Measurements from ENCODE around the gene SCYL3. TPM values are rescaled to one million over a fixed set of nuclear protein-coding genes. Genes with fewer than 3 reads are reported as not detected.
A peak's percentile ranks its signal among the peaks of the same experiment; 100 is the strongest.

Gene SCYL3
- total RNA-seq, 1 donor from 2014 or later = 9.9 TPM

DNA sequence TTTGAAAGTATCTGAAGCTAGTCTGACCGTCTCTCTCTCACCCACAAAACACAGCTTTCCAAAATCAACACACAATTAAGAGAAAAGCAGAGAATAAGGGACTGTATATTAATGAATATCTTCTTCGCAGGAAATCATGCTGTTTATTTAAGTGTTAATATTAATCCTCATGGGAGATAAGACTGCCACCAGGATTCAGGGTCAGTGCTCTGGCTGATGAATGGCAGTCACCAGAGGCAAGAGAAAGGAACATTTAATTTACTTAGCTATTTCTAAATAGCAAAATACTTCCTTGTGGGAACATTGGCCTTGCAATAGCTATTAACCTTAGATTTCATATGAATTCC is 2.2 kb downstream of the SCYL3 start:
- Histone ChIP-seq H3K4me3 (peak overlapping the region; percentile 4), H3K27me3 (ENCODE audit: low read depth) (no peaks in the 10 kb centered on the region), H3K36me3 (peaks cover 22% of the 10 kb centered on the region), H3K9me3 (no peaks in the 10 kb centered on the region), H3K27ac (peak overlapping the region; percentile 61), H3K4me1 (peaks cover 40% of the 10 kb centered on the region)
- ATAC-seq (no peak), DNase-seq (no peak)
- intact Hi-C loops (cut with DNase I) = no loop called here
- TF ChIP-seq, protein P1, sequence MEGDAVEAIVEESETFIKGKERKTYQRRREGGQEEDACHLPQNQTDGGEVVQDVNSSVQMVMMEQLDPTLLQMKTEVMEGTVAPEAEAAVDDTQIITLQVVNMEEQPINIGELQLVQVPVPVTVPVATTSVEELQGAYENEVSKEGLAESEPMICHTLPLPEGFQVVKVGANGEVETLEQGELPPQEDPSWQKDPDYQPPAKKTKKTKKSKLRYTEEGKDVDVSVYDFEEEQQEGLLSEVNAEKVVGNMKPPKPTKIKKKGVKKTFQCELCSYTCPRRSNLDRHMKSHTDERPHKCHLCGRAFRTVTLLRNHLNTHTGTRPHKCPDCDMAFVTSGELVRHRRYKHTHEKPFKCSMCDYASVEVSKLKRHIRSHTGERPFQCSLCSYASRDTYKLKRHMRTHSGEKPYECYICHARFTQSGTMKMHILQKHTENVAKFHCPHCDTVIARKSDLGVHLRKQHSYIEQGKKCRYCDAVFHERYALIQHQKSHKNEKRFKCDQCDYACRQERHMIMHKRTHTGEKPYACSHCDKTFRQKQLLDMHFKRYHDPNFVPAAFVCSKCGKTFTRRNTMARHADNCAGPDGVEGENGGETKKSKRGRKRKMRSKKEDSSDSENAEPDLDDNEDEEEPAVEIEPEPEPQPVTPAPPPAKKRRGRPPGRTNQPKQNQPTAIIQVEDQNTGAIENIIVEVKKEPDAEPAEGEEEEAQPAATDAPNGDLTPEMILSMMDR (IDR thresholded peaks at IDR 0.05) = no peak

DNA sequence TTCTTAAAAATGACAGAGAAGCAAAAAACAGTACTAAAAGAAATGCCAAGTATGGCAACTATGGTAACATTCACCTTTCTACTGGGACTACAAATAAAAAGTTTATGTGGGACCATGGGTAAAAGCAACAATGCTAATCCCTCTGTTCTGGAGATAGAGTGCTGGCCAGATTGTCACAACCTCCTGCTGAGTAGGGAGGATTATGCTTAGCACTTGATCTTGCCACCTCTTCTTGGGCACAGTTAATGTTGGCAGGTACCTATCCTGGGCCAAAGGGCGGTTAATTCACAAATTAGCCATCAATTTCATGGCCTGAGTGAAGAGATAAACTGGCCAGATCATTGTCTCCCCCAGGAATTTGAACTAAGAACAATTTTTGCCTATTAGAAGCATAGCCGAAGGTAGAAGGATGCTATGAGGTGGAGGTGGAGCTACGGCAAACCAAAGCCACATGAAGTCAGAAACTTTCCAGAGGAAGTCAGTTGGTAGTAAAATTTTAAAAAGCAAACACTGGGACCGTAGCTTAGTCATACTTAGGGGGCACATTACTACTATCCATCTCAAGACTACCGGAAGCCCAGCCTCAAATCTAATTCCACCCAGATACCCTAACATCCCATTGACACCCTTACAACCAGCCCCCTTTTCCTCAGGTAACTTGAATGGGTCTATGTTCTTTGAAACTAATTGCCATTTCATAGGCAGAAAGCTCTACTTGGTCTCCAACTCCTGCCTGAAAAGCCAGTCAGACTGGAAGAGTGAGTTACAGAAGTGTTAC is 2.7 kb downstream of the SCYL3 start:
- H3K9me3 ChIP-seq = no peaks in the 10 kb centered on the region
- no peaks in the 10 kb centered on the region for H3K27me3 ChIP-seq (ENCODE audit: low read depth)
- intact Hi-C loops (cut with DNase I) = no loop called here
- ATAC-seq (no peak), DNase-seq (no peak)
- peaks cover 27% of the 10 kb centered on the region for H3K36me3 ChIP-seq
- peak overlapping the region; percentile 4 for H3K4me3 ChIP-seq
- TF ChIP-seq, protein P1 (IDR thresholded peaks at IDR 0.05) = no peak
- peaks cover 40% of the 10 kb centered on the region for H3K4me1 ChIP-seq
- H3K27ac ChIP-seq = peak overlapping the region; percentile 61

DNA sequence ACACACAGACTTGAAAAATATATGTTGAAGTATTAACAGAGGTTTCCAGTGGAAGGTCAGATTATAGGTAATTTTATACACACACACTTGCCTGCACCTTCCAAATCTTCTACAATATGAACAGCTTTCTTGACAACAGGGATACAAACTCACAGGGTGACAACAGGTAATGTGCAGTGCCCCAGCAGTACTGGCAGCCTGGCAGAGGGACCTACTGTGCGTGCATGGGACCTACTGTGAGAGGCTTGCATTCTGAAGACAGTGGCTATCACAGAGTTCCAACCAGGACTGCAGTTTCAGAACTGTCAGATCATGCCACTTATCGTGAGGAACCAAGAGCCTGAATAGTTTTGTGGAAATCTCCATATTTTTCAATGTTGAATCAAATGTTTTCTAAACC is 3.8 kb downstream of the SCYL3 start:
- TF ChIP-seq, protein P1 (IDR thresholded peaks at IDR 0.05) = no peak
- peaks cover 40% of the 10 kb centered on the region for H3K4me1 ChIP-seq
- H3K4me3 ChIP-seq = no peak overlapping the region
- H3K27ac ChIP-seq = no peak overlapping the region
- DNase-seq (no peak), ATAC-seq (no peak)
- intact Hi-C loops (cut with DNase I) = no loop called here
- H3K27me3 ChIP-seq (ENCODE audit: low read depth) = no peaks in the 10 kb centered on the region
- H3K9me3 ChIP-seq = no peaks in the 10 kb centered on the region
- peaks cover 38% of the 10 kb centered on the region for H3K36me3 ChIP-seq

DNA sequence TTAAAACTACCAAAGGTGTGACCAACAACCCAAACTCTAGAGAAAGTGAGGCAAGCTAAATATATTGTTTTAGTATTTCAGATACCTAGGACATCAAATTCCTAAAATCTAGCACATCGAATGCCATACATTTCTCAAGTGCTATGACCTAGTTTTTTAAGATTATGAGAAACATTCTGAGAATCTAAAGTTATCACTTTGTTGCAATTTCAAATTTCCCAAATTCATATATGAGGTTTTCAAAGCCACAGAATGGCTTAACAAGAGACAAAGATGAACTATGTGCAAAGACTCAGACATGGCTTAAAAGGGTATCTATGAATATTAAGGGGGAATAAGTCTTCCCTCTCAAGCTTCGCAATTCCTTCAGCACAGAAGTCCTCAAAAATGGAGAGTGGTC is 6.8 kb downstream of the SCYL3 start:
- TF ChIP-seq, protein P1 (IDR thresholded peaks at IDR 0.05) = no peak
- H3K4me1 ChIP-seq = peaks cover 27% of the 10 kb centered on the region
- H3K27me3 ChIP-seq (ENCODE audit: low read depth) = no peaks in the 10 kb centered on the region
- H3K27ac ChIP-seq = no peak overlapping the region
- DNase-seq (no peak), ATAC-seq (no peak)
- no peaks in the 10 kb centered on the region for H3K9me3 ChIP-seq
- H3K36me3 ChIP-seq = peaks cover 46% of the 10 kb centered on the region
- intact Hi-C loops (cut with DNase I) = no loop called here
- no peak overlapping the region for H3K4me3 ChIP-seq

DNA sequence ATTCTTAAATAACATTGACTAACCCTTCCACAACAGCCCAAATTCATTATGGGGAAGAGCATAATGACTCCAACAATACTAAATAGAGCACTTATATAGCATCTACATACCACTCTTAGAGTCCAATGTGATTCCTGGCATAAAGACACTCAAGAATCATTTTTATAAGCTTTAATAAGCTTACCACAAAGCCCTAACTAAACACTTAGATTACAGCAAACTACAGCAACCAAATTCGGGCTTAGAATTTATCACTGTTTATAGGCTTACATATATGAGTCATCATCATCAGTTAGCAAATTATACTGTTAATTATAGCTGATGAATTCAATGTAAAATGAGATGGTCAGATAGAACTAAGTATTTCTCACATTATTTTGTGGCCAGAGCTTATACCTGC is 7.3 kb downstream of the SCYL3 start:
- DNase-seq (no peak), ATAC-seq (no peak)
- H3K27me3 ChIP-seq (ENCODE audit: low read depth) = no peaks in the 10 kb centered on the region
- H3K9me3 ChIP-seq = no peaks in the 10 kb centered on the region
- TF ChIP-seq, protein P1 (IDR thresholded peaks at IDR 0.05) = no peak
- intact Hi-C loops (cut with DNase I) = no loop called here
- H3K4me3 ChIP-seq = no peak overlapping the region
- H3K27ac ChIP-seq = no peak overlapping the region
- H3K4me1 ChIP-seq = peaks cover 22% of the 10 kb centered on the region
- peaks cover 47% of the 10 kb centered on the region for H3K36me3 ChIP-seq

All from lower lobe of right lung (tissue), 2 donors.